Thyroid gland (tissue), 4 donors: ENCODE measurements around the gene RIBC2.

Experiments
- CTCF ChIP-seq, 6 experiments: fragments of 200-600 bp in 3 of 6; fragments of 450-650 bp in 3 of 6; sonication (generic) in 3 of 6; IDR thresholded peaks; one replicate each; pipeline ENCODE4 v1.5.1; 2016 to 2019; ENCODE audit warnings: antibody characterized with exemption in 6 of 6, mild to moderate bottlenecking in 2 of 6, inconsistent platforms in 1 of 6, moderate library complexity in 1 of 6
- POLR2A ChIP-seq, 2 donors: fragments of 450-650 bp; IDR thresholded peaks; one replicate each; pipeline ENCODE4 v1.6.1; 2017; ENCODE audit warnings: antibody characterized with exemption in 2 of 2, mild to moderate bottlenecking in 2 of 2, moderate library complexity in 1 of 2

- no peak for TF ChIP-seq POLR2A (IDR thresholded peaks at IDR 0.05)
- TF ChIP-seq CTCF (IDR thresholded peaks at IDR 0.05): no peak
Measured at GRCh38 chr22:45420539-45420938, 7.0 kb downstream of the RIBC2 start.
